GOT3 (cell line): ENCODE results near the gene SMG1.
"Not testable (repeated sequence)": the region's sequence is repeated elsewhere in the genome, so short reads cannot be mapped to it uniquely, and the experiment has no call there.

Experiments
- DNase-seq: peaks from one replicate; lab custom pipeline; 2025; ENCODE audit warnings: mixed read lengths; lab: John Stamatoyannopoulos, UW

The SMG1 gene

GRCh38 chr16:18933501-18933900 lies 7.3 kb upstream of the SMG1 start:
- no peak for DNase-seq

- DNase-seq, result no peak
Observed at GRCh38 chr16:18932243-18932987, 6.2 kb upstream of the SMG1 start.

- DNase-seq, result no peak
Observed at GRCh38 chr16:18931756-18932155, 5.5 kb upstream of the SMG1 start.

- DNase-seq, result not testable (repeated sequence)
Observed at GRCh38 chr16:18930095-18930494, 3.9 kb upstream of the SMG1 start.

- not testable (repeated sequence) for DNase-seq
Observed at GRCh38 chr16:18928073-18928472, 1.9 kb upstream of the SMG1 start.

- not testable (repeated sequence) for DNase-seq
Observed at GRCh38 chr16:18925215-18925985, 808 bp downstream of the SMG1 start.

GRCh38 chr16:18923935-18924334 lies 2.3 kb downstream of the SMG1 start:
- DNase-seq, result not testable (repeated sequence)

GRCh38 chr16:18923124-18923523 lies 3.1 kb downstream of the SMG1 start:
- not testable (repeated sequence) for DNase-seq

GRCh38 chr16:18909585-18909984 lies 16.6 kb downstream of the SMG1 start:
- not testable (repeated sequence) for DNase-seq

- DNase-seq, result not testable (repeated sequence)
Observed at GRCh38 chr16:18908716-18909115, 17.5 kb downstream of the SMG1 start.

- DNase-seq, result not testable (repeated sequence)
Observed at GRCh38 chr16:18902778-18903177, 23.4 kb downstream of the SMG1 start.

- not testable (repeated sequence) for DNase-seq
Observed at GRCh38 chr16:18902044-18902443, 24.2 kb downstream of the SMG1 start.

GRCh38 chr16:18901194-18901593 lies 25.0 kb downstream of the SMG1 start:
- not testable (repeated sequence) for DNase-seq

- not testable (repeated sequence) for DNase-seq
Observed at GRCh38 chr16:18884456-18884855, 41.8 kb downstream of the SMG1 start.

- not testable (repeated sequence) for DNase-seq
Observed at GRCh38 chr16:18877734-18878133, 48.5 kb downstream of the SMG1 start.

- not testable (repeated sequence) for DNase-seq
Observed at GRCh38 chr16:18877259-18877658, 48.9 kb downstream of the SMG1 start.

- not testable (repeated sequence) for DNase-seq
Observed at GRCh38 chr16:18876301-18876700, 49.9 kb downstream of the SMG1 start.

GRCh38 chr16:18869043-18869771 lies 57.0 kb downstream of the SMG1 start:
- not testable (repeated sequence) for DNase-seq

- DNase-seq, result not testable (repeated sequence)
Observed at GRCh38 chr16:18866277-18866823, 59.9 kb downstream of the SMG1 start.

GRCh38 chr16:18862891-18863290 lies 63.3 kb downstream of the SMG1 start:
- not testable (repeated sequence) for DNase-seq

- no peak for DNase-seq
Observed at GRCh38 chr16:18855196-18855595, 71.0 kb downstream of the SMG1 start.

- no peak for DNase-seq
Observed at GRCh38 chr16:18853694-18854093, 72.5 kb downstream of the SMG1 start.
